Tibial artery (tissue), 4 donors: ENCODE measurements around the gene PRPF39.
"Not testable (repeated sequence)": the region's sequence is repeated elsewhere in the genome, so short reads cannot be mapped to it uniquely, and the experiment has no call there.

Experiments used
- DNase-seq, 2 donors: peaks; one replicate each; pipeline ENCODE4 v3.0.0-alpha.2; 2019
- H3K27ac ChIP-seq, 2 donors: fragments of 200-600 bp; sonication (generic) in 1 of 2; 1 replicate in 1 of 2; 2 replicates in 1 of 2; pipeline ENCODE4 v1.5.1; 2018 to 2019; ENCODE audit warnings: mild to moderate bottlenecking in 1 of 2
- H3K27me3 ChIP-seq, 2 donors: fragments of 200-600 bp; sonication (generic) in 1 of 2; one replicate each; pipeline versions ENCODE4 v1.5.1 to v1.6.0; 2016 to 2019
- H3K36me3 ChIP-seq, 3 donors: fragments of 200-600 bp; sonication (generic) in 2 of 3; one replicate each; pipeline ENCODE4 v1.5.1; 2016 to 2019; ENCODE audit warnings: mild to moderate bottlenecking in 2 of 3
- H3K4me1 ChIP-seq, 4 donors: fragments of 200-600 bp; sonication (generic) in 2 of 4; 1 replicate in 3 of 4; 2 replicates in 1 of 4; pipeline ENCODE4 v1.5.1; 2016 to 2019
- H3K4me3 ChIP-seq, 2 donors: fragments of 200-600 bp; sonication (generic) in 1 of 2; 1 replicate in 1 of 2; 2 replicates in 1 of 2; pipeline ENCODE4 v1.5.1; 2018 to 2019; ENCODE audit warnings: mild to moderate bottlenecking in 2 of 2
- H3K9me3 ChIP-seq, 3 donors: fragments of 200-600 bp; sonication (generic) in 1 of 3; one replicate each; pipeline ENCODE4 v1.5.1; 2016 to 2019
- intact Hi-C: fragments of 100-400 bp; cut with DNase I; formaldehyde crosslinking; loops from one replicate; pipeline ENCODE4 v1.15.0; 2023; ENCODE audit warnings: low total_unique reads
- TF ChIP-seq, protein P1 (sequence below), 2 experiments: fragments of 200-600 bp in 1 of 2; fragments of 450-650 bp in 1 of 2; IDR thresholded peaks; one replicate each; pipeline ENCODE4 v1.5.1; 2017 to 2019; ENCODE audit warnings: antibody characterized with exemption in 2 of 2, mild to moderate bottlenecking in 1 of 2, moderate library complexity in 1 of 2

PRPF39 gene

DNA sequence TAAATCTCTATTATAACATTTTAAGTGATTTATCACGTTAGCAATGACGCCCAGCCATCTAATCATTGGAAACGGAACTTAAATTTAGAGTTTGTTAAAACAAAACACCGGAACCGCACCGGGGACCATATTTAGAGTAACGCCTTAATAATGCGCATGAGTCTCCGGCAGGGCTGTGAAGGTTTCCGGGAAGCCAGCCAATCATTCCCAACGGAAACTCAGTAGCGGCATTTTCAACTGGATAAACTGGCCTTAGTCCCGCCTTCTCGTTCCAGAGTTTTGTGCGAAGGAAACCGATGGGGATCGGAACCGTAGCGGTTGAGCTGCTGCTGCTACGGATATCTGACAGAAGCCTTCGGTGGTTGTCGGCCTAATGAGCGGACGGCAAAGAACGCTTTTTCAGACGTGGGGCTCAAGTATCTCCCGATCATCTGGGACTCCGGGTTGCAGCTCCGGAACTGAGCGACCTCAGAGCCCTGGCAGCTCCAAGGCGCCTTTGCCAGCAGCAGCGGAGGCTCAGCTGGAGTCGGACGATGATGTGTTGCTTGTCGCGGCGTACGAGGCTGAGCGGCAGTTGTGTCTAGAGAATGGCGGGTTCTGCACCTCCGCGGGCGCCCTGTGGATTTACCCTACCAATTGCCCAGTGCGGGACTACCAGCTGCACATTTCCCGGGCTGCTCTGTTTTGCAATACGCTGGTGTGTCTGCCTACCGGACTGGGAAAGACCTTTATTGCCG, 51.9 kb downstream of the PRPF39 start, which contains the start of gene FANCM:
Gene FANCM (plus strand): TSS at position 272 of the 737 bp plus-strand sequence. CDS start 102 bp downstream, at position 374.
- peak within 1 kb of the TSS; percentile 86 to 93 for H3K27ac ChIP-seq
- DNase-seq: peak; percentile 93 to 96
- peak within 1 kb of the TSS; percentile 83 to 86 for H3K4me3 ChIP-seq
- TF ChIP-seq, protein P1, sequence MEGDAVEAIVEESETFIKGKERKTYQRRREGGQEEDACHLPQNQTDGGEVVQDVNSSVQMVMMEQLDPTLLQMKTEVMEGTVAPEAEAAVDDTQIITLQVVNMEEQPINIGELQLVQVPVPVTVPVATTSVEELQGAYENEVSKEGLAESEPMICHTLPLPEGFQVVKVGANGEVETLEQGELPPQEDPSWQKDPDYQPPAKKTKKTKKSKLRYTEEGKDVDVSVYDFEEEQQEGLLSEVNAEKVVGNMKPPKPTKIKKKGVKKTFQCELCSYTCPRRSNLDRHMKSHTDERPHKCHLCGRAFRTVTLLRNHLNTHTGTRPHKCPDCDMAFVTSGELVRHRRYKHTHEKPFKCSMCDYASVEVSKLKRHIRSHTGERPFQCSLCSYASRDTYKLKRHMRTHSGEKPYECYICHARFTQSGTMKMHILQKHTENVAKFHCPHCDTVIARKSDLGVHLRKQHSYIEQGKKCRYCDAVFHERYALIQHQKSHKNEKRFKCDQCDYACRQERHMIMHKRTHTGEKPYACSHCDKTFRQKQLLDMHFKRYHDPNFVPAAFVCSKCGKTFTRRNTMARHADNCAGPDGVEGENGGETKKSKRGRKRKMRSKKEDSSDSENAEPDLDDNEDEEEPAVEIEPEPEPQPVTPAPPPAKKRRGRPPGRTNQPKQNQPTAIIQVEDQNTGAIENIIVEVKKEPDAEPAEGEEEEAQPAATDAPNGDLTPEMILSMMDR (IDR thresholded peaks at IDR 0.05): no peak
- no peaks in the 10 kb centered on the region for H3K9me3 ChIP-seq
- H3K4me1 ChIP-seq: peaks cover 6 to 30% (median 11%) of the 10 kb centered on the region in 4 donors
- no peaks in the 10 kb centered on the region for H3K27me3 ChIP-seq
- intact Hi-C loops: loop anchor here (2.0 to 10.0 kb wide), 3 partner anchors 51 to 173 kb away; partner anchors contain the start of genes MIS18BP1, PRPF39 and TOGARAM1
- no peaks in the 10 kb centered on the region for H3K36me3 ChIP-seq

DNA sequence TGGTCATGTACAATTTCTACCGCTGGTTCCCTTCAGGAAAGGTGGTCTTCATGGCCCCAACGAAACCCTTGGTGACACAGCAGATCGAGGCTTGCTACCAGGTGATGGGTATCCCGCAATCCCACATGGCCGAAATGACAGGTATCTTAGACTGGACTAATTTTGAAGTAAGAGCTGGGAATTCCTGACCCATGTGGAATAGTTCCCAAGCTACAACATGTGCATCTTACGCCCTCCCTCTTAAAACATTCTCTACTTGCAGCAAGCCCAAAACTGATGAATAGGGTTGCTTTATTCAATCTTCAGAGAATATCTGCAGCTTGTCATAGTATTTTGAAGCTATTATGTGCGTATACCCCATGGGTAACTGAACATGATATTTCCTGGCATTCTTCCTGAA, 52.5 kb downstream of the PRPF39 start:
- peaks cover 6 to 30% (median 11%) of the 10 kb centered on the region in 4 donors for H3K4me1 ChIP-seq
- intact Hi-C loops: loop anchor here (10.0 kb wide), 1 partner anchor 118 kb away; the partner anchor contains the start of gene MIS18BP1
- TF ChIP-seq, protein P1 (IDR thresholded peaks at IDR 0.05): no peak

DNA sequence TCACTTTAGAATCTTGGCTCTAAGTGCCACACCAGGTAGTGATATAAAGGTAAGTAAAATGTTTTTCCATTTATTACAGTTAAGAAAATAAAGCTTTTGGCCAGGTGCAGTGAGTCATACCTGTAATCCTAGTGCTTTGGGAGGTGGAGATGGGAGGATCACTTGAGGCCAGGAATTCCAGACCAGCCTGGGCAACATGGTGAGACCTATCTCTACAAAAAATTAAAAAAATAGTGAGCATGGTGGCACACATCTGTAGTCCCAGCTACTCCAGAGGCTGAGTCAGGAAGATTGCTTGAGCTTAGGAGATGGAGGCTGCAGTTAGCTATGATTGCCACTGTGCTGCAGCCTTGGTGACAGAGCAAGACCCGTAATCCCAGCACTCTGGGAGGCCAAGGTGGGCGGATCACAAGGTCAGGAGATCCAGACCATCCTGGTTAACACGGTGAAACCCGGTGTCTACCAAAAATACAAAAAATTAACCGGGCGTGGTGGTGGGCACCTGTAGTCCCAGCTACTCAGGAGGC, 56.8 kb downstream of the PRPF39 start:
- TF ChIP-seq, protein P1 (IDR thresholded peaks at IDR 0.05): no peak
- intact Hi-C loops: no loop called here

More for the DNA sequence above, 52.5 kb downstream of the PRPF39 start:
- no peak for DNase-seq
- Histone ChIP-seq H3K36me3 (no peaks in the 10 kb centered on the region), H3K27ac (peak overlapping the region; percentile 53 to 93), H3K4me3 (peak overlapping the region; percentile 83 to 86), H3K9me3 (no peaks in the 10 kb centered on the region), H3K27me3 (no peaks in the 10 kb centered on the region)

DNA sequence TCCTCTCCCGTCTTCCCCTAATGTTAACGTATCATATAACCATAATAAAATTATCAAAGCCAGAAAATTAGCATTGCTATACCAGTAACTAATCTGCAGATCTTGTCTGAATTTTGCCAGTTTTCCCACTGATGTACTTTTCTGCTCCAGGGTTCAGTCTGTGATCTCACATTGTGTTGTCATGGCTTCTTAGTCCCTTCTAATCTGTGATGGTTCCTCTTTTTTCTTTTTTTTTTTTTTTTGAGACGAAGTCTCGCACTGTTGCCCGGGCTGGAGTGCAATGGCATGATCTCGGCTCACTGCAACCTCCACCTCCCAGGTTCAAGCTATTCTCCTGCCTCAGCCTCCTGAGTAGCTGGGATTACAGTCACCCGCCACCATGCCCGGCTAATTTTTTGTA, 58.2 kb downstream of the PRPF39 start:
- H3K36me3 ChIP-seq, H3K27me3 ChIP-seq, H3K27ac ChIP-seq, intact Hi-C loops, H3K4me3 ChIP-seq, DNase-seq, H3K9me3 ChIP-seq: not testable (repeated sequence)
- H3K4me1 ChIP-seq: peaks cover 0 to 14% (median 4%) of the 10 kb centered on the region in 4 donors

More for the DNA sequence above, 56.8 kb downstream of the PRPF39 start:
- DNase-seq: no peak
- Histone ChIP-seq H3K27ac (no peak overlapping the region), H3K4me1 (peaks cover 4 to 23% (median 11%) of the 10 kb centered on the region in 4 donors), H3K27me3 (no peaks in the 10 kb centered on the region), H3K9me3 (no peaks in the 10 kb centered on the region), H3K36me3 (peaks cover 0 to 4% (median 0%) of the 10 kb centered on the region in 3 donors), H3K4me3 (no peak overlapping the region)

DNA sequence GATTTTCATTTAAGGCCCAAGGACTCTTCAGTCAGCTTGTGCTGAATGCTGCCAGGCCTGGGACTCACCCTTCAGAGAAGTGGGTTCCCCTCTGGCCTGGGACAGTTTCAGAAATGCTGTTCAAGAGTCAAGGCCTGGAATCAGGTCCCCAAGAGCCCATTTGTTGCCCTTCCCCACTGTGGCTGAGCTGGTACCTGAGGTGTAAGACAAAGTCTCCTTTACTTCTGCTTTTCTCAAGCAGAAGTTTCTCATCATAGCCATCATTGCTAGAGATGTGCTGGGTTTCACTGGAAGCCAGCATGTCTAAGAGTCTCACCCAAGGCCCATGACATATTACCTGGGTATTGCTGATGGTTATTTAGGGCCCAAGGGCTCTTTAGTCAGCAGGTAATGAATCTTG, 60.7 kb downstream of the PRPF39 start:
- Histone ChIP-seq H3K4me3 (no peak overlapping the region), H3K4me1 (no peaks in the 10 kb centered on the region), H3K27ac (no peak overlapping the region), H3K27me3 (no peaks in the 10 kb centered on the region), H3K9me3 (no peaks in the 10 kb centered on the region), H3K36me3 (peaks cover 0 to 6% (median 4%) of the 10 kb centered on the region in 3 donors)
- intact Hi-C loops: no loop called here
- TF ChIP-seq, protein P1 (IDR thresholded peaks at IDR 0.05): no peak
- DNase-seq: no peak

DNA sequence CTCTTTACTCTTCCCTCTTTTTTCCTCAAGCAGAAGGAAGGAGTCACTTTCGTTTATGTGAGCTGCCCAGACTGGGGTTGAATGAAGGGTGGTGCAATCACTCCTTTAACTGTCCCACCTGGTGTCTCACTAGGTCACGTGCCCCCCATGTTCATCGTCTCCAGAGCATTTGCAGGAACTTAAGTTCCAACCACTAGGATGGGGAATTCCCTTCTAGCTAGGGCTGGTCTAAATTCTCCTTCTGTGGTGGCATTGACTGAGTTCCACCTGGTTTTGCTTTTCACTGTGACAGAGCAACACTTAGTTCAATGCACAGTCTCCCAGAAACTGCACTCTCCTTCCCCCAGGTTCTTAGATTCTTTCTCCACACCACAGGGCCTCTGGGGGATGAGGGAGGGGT, 61.3 kb downstream of the PRPF39 start:
- no peaks in the 10 kb centered on the region for H3K9me3 ChIP-seq
- peaks cover 0 to 8% (median 4%) of the 10 kb centered on the region in 3 donors for H3K36me3 ChIP-seq
- no peak for DNase-seq
- no peak overlapping the region for H3K27ac ChIP-seq
- TF ChIP-seq, protein P1 (IDR thresholded peaks at IDR 0.05): no peak
- intact Hi-C loops: no loop called here
- no peak overlapping the region for H3K4me3 ChIP-seq
- H3K27me3 ChIP-seq: no peaks in the 10 kb centered on the region
- no peaks in the 10 kb centered on the region for H3K4me1 ChIP-seq
